Medulla oblongata (tissue), 1 donor: ENCODE results near the gene DOCK3.
A peak's percentile ranks its signal among the peaks of the same experiment; 100 is the strongest.
"Not testable (repeated sequence)": the region's sequence is repeated elsewhere in the genome, so short reads cannot be mapped to it uniquely, and the experiment has no call there.

Source experiments
- DNase-seq: peaks from one replicate; pipeline ENCODE4 v3.0.0-alpha.2; 2015; ENCODE audit errors: extremely low spot score

Gene DOCK3

DNA sequence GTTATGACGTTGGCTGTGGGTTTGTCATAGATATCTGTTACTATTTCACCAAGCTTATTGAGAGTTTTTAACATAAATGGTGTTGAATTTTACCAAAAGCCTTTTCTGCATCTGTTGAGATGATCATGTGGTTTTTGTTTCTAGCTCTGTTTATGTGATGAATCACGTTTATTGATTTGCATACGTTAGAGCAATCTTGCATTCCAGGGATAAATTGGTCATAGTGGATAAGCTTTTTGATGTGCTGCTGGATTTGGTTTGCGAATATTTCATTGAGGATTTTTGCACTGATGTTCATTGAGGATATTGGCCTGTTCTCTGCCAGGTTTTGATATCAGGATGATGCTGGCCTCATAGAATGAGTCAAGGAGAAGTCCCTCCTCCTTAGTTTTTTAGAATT lies 117.8 kb downstream of the DOCK3 start:
- no peak for DNase-seq

DNA sequence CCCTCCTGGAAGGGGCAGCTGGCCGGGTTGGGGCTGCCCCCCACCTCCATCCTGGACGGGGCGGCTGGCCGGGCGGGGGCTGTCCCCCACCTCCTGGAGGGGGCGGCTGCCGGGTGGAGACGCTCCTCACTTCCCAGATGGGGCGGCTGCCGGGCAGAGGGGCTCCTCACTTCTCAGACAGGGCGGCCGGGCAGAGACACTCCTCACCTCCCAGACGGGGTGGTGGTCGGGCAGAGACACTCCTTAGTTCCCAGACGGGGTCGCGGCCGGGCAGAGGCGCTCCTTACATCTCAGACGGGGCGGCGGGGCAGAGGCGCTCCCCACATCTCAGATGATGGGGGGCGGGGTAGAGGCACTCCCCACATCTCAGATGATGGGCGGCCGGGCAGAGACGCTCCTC lies 129.1 kb downstream of the DOCK3 start:
- not testable (repeated sequence) for DNase-seq

DNA sequence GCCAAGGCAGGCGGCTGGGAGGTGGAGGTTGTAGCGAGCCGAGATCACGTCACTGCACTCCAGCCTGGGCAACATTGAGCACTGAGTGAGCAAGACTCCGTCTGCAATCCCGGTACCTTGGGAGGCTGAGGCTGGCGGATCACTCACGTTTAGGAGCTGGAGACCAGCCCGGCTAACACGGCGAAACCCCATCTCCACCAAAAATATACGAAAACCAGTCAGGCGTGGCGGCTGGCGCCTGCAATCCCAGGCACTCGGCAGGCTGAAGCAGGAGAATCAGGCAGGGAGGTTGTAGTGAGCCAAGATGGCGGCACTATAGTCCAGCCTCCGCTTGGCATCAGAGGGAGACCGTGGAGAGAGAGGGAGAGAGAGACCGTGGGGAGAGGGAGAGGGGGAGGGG lies 129.6 kb downstream of the DOCK3 start:
- not testable (repeated sequence) for DNase-seq

DNA sequence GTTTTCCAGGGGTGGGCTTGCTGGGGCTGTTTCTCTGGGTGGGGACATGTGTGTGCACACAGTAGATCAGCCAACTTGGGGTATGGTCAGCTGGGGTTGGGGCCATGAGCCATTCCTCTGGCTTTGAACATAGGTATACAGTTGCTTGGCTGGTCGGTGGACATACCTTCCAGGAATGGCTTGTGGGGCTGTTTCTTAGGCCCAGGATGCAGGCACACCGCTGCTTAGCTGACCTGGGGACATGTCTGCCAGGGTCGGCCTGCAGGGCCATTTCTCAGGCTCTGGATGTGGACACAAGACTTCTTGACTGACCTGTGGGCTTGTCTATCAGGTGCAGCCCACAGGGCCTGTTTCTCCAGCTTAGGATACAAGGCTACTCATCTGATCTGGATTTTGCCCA lies 130.6 kb downstream of the DOCK3 start:
- DNase-seq = no peak

DNA sequence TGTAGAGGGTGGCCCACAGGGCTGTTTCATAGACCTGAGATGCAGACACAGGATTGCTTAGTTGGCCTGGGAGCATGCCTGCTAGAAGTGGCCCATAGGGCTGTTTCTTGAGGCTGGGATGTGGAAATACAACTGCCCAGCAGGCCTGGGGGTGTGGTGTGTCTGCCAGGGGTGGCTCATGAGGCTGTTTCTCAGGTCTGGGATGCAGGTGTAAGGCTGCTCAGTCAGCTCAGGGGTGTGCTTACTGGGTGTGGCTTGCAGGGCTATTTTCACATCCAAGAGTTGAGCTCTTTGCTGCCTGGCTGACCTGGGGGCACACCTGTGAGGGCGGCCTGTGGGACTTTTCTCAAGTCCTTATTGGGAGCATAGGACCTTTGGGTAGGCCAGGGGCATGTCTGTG lies 131.3 kb downstream of the DOCK3 start:
- DNase-seq = no peak

DNA sequence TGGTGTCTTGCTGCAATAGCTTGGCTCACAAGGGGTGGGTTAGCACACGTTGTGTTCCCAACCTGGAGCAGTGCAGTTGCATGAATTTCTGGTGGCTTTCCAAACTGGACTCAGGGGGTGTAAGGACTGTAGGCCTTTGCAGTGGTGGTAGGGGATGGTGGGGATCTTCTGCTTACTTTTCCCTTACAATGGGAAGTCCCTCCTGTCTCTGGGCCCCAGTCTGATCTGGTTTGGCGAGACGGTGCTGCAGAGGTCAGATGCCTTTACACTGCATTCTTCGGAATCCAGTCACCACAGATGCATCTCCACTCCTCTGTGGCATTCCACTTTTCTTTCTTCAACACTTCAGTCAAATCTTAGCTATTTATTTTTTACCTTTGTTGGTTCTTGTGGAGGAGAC lies 132.1 kb downstream of the DOCK3 start:
- DNase-seq = no peak

DNA sequence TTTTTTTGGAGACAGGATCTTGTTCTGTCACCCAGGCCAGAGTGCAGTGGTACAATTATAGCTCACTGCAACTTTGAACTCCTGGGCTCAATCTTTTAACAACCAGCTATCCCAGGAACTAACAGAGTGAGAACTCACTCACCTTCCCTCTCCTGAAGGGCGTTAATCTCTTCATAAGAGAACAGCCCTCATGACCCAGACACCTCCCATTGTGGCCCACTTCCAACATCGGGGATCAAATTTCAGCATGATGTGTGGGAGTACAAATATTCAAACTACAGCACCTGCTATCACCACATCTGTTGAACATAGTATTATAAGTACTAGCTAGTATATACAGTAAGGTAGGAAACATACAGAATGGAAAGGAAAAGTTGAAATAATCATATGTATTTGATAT lies 132.5 kb downstream of the DOCK3 start:
- DNase-seq = no peak

DNA sequence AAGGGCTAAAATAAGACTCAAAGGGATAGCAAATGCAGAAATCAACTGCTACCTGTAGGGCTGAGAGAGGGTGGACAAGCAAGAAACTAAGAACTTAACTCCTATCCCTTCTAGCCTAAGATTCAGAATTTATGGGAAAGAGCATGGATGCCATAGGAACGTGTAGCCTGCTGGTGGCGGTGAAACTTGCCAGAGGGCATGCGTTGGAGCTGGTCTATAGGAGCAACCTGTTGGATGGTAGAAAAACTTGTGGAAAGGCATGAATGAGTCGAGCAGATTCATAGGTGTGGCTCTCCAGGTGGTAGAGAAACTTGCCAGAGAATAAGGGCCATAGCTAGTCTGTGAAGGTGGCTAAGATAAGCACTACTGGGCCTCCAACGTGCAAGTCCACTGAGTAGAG lies 137.2 kb downstream of the DOCK3 start:
- DNase-seq = no peak

DNA sequence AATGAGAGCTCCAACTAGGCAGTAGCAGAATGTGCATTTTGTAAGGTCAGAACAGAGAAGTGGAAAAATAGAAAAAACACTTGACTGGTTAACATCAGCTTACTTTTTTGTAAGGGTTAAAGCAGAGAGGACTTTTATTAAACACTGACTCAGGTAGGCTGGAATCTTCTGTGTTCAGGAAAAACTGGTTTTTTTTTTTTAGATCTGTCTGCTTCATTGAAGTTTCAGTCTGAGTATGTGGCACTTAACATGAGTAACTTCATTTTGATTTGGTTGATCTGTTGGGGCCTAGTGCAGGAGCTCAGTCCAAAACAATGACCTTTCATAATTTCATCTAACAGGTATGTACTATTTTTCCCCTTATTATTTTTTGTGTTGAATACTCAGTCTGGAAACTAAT lies 141.1 kb downstream of the DOCK3 start:
- DNase-seq = no peak

DNA sequence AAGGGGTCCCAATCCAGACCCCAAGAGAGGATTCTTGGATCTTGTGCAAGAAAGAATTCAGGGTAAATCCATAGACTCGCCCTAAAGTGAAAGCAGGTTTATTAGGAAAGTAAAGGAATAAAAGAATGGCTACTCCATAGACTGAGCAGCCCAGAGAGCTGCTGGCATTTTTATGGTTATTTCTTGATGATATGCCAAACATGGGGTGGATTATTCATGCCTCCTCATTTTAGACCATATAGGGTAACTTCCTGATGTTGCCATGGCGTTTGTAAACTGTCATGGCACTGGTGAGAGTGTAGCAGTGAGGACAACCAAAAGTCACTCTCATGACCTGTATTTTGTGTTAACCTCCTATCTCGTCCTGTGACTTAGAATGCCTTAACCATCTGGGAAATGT lies 142.2 kb downstream of the DOCK3 start:
- DNase-seq = no peak

DNA sequence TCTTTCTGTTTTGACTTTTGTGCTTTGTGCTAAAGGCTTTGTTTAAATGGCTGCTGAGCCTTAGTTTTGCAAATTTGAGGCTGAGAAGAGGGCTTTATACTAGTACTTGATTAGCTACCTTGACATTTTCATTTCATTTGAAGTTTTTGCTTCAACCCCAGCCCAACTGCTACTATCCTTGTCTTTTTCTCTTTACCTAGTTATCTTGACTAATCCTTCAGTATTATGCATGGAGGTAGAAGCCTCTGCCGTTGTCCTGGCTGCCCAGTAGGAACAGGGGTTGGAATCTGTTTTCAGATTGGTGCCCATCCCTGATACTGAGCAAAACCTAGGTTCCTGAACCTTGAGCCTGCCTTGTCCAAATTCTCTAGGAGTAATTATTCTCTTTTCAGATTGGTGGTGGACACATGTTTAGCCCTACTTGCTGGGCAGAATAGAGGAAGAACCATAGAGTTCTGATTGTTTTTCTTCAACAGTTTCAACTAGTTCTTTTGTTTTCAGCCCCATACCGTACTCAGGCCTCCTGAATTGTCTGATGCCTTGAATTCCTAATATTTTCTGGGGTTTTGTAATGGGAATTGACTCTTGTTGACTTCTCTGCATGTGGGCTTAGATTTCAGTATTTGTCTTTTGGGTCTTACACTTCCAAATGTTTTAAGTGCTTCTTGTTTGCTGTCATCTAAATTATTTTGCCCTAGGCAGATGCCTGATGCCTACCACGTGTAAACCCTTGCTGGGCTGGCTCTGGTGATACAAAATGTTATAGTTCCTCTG lies 143.2 kb downstream of the DOCK3 start:
- no peak for DNase-seq

DNA sequence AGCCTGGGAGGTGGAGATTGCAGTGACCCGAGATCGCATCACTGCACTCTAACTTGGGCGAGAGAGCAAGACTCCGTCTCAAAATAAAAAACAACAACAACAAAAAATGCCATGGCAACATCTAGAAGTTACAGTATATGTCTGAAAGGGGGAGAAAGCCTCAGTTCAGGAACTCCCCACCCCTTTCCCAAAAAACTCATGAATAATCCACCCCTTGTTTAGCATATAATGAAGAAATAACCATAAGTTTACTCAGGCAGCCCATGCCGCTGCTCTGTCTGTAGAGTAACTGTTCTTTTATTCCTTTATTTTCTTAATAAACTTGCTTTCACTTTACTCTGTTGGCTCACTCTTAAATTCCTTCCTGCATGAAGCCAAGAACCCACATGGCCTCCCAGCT lies 145.2 kb downstream of the DOCK3 start:
- DNase-seq = no peak

DNA sequence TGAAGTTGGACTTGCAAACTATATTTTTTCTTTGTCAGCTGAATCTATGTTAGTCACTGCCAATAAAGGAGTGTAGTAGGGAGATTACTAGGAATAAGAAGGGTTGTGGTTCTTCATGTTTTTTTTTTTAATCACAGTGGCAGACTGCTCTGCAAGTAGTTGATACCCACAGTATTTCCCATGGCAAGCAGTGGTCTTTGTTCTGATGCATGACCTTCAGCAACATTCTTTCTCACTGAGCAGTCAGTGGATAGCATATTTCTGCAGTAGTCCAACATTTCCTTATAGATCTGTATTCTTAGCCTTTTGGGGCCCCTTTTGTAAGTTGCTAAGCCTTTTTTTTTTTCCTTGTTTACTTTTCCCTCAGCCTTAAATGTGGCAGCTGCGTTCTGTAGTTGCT lies 151.1 kb downstream of the DOCK3 start:
- DNase-seq = no peak

DNA sequence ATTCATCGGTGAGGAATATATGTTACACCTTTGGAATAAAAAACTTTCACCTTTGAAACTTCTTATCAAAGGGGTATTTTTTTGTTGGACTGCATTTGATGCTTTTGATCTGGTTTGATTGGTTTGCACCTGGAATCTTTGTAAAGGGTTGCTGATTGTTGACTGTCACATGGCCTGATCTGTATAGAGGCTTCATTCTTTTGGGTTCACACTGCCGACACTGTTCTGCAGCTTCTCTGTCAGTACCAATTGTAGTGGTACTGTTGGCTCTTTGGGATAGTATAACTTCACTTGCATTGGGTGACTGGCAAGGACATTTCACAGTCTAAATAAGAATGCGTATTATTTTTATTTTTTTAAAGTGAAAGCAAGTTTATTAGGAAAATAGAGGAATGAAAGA lies 155.7 kb downstream of the DOCK3 start:
- DNase-seq = peak; percentile 85

DNA sequence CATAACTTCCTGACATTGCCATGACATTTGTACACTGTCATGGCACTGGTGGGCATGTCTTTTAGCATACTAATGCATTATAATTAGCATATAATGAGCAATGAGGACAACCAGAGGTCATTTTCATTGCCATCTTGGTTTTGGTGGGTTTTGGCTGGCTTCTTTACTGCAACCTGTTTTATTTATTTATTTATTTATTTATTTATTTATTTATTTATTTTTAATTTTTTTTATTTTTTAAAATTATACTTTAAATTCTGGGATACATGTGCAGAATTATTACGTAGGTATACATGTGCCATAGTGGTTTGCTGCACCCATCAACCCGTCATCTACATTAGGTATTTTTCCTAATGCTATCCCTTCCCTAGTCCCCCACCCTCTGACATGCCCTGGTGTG lies 156.3 kb downstream of the DOCK3 start:
- not testable (repeated sequence) for DNase-seq

DNA sequence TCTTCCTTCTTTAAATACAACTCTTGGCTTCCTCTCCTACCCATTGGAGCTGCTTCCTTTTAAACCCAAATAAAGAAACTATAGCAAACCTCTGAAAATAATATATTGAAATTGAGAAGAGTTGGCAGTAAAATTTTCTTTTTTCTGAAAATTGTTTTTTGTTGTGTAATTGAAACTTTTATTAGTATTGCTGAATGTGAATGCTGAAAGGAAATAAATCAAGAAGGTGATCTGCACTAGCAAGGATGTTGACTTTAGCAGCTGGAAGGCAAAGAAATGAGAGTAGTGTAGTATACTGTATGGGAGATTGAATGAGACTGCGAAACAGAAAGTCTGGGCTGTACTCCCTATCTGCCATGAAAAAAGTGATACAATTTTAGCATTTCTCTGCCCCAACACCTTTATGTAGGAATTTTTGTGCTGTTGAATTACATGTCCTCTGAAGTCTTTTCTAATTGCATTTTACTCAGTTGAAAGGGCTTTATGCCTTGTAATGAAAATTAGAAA lies 166.3 kb downstream of the DOCK3 start:
- DNase-seq = no peak

DNA sequence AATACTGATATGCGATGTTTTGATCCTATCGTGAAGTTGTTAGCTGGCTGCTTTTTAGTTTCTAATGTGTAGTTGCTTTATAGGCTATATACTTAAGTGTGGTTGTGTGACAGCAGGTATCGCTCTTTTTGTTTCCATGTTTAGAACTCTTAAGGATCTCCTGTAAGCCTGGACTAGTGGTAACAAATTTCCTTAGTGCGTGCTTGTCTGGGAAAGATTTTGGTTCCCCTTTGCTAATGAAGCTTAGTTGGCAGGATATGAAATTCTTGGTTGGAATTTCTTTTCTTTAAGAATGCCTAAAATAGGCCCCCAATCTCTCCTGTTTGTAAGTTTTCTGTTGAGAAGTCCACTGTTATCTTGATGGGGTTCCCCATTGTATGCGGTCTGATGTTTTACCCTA lies 173.6 kb downstream of the DOCK3 start:
- no peak for DNase-seq

DNA sequence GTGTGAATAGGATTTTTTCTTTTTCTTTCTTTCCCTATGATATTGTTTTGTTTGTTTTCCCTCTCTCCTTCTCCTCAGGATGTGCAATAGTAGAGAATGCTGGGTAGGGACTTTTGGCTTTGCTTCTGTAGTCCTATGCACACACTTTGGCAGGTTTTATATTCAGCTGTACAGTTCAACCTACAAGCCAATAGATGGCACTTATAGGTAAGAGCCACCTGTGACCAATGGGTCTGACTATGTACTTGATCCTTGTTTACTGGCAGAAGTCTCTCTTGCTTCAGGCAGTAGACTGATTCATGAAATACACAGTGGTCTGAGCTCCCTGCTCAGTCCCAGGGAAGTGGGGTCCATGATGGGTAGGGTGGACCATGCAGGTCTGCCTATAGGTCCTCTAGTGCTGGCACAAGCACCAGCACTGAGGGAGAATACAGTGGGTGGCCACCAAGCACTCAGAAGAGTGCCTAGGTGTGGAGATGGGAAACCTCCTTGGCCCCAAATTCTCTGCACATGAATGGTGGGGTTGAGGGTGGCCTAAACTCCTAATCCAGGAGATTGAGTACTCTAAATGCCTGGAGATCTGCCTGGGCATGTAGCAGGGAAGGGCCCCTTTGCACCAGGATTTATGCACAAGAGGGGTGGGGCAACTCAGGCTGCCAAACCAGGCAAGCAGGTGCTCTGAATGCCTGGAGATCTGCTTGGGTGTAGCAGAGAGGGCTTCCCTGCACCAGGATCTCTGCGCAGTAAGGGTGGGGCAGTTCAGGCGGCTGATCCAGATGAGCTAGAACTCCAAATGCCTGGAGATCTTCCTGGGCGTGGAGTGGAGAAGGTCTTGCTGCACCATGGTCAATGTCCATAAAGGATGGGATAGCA lies 176.1 kb downstream of the DOCK3 start:
- no peak for DNase-seq

DNA sequence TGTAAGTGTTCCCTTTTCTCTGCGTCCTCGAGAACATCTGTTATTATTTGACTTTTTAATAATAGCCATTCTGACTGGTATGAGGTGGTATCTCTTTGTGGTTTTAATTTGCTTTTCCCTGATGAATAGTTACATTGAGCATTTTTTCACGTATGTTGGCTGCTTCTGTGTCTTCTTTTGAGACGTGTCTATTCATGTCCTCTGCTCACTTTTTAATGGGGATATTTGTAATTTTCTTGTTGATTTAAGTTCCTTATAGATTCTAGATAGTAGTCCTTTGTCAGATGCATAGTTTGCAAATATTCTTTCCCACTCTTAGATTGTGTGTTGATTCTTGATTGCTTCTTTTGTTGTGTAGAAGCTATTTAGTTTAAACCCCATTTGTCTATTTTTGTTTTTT lies 179.2 kb downstream of the DOCK3 start:
- no peak for DNase-seq

DNA sequence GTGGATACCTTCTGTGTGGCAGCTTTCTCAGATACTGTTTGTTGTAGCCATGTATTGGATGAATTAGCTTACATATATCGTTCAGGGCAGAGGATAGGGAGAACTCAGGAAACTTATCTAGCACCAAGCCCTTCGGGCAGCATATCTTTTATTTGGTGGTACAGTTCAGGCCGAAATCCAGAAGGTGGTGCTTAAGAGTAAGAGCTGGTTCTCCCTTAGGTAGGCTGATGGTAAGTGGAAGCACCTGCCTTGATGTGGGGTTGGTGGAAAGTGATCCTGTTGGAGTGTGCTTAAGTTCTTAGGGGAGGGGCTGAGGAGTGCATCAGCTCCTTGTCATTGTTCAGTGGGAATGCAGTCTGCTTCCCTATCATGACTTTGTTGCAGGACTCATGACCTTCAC lies 187.5 kb downstream of the DOCK3 start:
- DNase-seq = no peak

DNA sequence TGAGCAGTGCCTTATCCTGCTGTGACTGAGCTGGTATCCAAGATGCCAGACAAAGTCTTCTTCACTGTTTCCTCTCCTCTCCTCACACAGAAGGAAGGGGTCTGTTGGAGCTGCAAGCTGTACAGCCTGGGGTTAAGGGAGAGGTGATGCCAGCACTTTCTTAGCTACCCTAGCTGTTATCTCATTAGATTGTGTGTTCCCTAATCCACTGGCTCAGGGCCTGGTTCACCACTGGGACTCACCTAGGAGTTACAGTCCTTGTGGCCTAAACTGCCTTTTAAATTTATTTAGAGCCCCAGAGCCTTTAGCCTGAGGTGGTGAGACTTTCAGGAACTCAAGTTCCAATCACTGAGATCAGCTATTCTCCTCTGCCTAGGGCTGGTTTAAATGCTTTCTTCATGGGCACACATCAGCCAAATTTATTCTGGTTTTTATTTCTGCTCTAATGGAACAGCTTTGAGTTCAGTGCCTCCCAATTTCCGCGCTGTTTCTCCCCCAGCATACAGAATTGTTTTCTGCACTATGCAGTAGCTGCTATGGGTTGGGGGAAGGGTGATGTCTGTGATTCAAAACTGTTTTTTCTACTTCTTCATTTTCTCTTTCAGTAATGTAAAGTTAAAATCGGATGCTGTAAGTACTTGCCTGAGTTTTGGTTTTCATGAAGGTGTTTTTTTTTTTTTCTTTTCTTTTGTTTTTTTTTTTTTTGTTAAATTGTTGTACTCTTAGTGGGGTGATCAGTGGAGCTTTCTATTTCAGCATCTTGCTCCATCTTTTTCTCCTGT lies 198.8 kb downstream of the DOCK3 start:
- DNase-seq = no peak

DNA sequence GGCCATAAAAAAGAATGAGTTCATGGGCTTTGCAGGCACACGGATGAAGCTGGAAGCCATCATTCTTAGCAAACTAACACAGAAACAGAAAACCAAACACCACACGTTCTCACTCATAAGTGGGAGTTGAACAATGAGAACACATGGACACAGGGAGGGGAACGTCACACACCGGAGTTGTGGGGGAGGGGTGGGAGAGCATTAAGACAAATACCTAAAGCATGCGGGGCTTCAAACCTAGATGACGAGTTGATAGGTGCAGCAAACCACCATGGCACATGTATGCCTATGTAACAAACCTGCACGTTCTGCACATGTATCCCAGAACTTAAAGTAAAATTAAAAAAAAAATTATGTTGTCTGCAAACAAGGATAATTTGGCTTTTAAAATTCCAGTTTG lies 200.1 kb downstream of the DOCK3 start:
- not testable (repeated sequence) for DNase-seq
